Smooth muscle cell (in vitro differentiated cells): ENCODE measurements around the gene MAPT. TPM values are rescaled to one million over a fixed set of nuclear protein-coding genes. Genes with fewer than 3 reads are reported as not detected.
"Not testable (repeated sequence)": the region's sequence is repeated elsewhere in the genome, so short reads cannot be mapped to it uniquely, and the experiment has no call there.

Experiments
- DNase-seq: peaks from one replicate; lab custom pipeline; 2025; ENCODE audit not compliant: unreplicated experiment; lab: John Stamatoyannopoulos, UW
- H2AFZ ChIP-seq: fragments of 200-600 bp; sonication (generic); 2 replicates; pipeline ENCODE4 v1.6.0; 2016; ENCODE audit warnings: antibody characterized with exemption, low read depth, mild to moderate bottlenecking
- H3F3A ChIP-seq: fragments of 200-600 bp; sonication (generic); 2 replicates; pipeline ENCODE4 v1.6.0; 2017; ENCODE audit warnings: antibody characterized with exemption, low read depth
- H3K27ac ChIP-seq: fragments of 200-600 bp; sonication (generic); 2 replicates; pipeline ENCODE4 v1.5.1; 2016; ENCODE audit warnings: low read depth, mild to moderate bottlenecking
- H3K27me3 ChIP-seq: fragments of 200-600 bp; sonication (generic); 2 replicates; pipeline ENCODE4 v1.6.1; 2016; ENCODE audit warnings: low read depth, mild to moderate bottlenecking
- H3K36me3 ChIP-seq: fragments of 200-600 bp; sonication (generic); 2 replicates; pipeline ENCODE4 v1.5.1; 2016; ENCODE audit warnings: low read depth
- H3K4me1 ChIP-seq: fragments of 200-600 bp; sonication (generic); 2 replicates; pipeline ENCODE4 v1.5.1; 2016; ENCODE audit warnings: low read depth
- H3K4me2 ChIP-seq: fragments of 200-600 bp; sonication (generic); 2 replicates; pipeline ENCODE4 v1.6.0; 2016; ENCODE audit warnings: mild to moderate bottlenecking
- H3K4me3 ChIP-seq: fragments of 200-600 bp; sonication (generic); 2 replicates; pipeline ENCODE4 v1.5.1; 2016; ENCODE audit warnings: mild to moderate bottlenecking
- H3K79me2 ChIP-seq: fragments of 200-600 bp; sonication (generic); 2 replicates; pipeline ENCODE4 v1.6.0; 2016; ENCODE audit warnings: low read depth, mild to moderate bottlenecking
- H3K9ac ChIP-seq: fragments of 200-600 bp; sonication (generic); 2 replicates; pipeline ENCODE4 v1.6.0; 2016; ENCODE audit warnings: low read depth
- H3K9me3 ChIP-seq: fragments of 200-600 bp; sonication (generic); replicated peaks from 2 replicates; pipeline ENCODE4 v1.5.1; 2016; ENCODE audit warnings: low read depth
- H4K20me1 ChIP-seq: fragments of 200-600 bp; sonication (generic); 2 replicates; pipeline ENCODE4 v1.6.0; 2016; ENCODE audit warnings: low read depth
- WGBS: methylation state at CpG from one replicate; pipeline ENCODE4 v1.1.7; 2016; ENCODE audit warnings: low lambda C conversion rate; 5-methylcytosine and 5-hydroxymethylcytosine counted together
- polyA plus RNA-seq: library from polyadenylated mRNA; unstranded; fragments of >200 nt; fragmentation: Nextera tagmentation; extraction: Ambion mirVana; gene quantifications from 2 replicates; pipeline ENCODE4 v1.2.1, GENCODE V29; 2016
- total RNA-seq: library from RNA; depleted of rRNA; stranded (reverse); fragments of >200 nt; gene quantifications from 2 replicates; pipeline ENCODE4 v1.2.3, GENCODE V29; 2014
- TF ChIP-seq, protein P1 (sequence below): fragments of 200-600 bp; sonication (generic); IDR thresholded peaks from 2 replicates; pipeline ENCODE4 v1.5.1; 2017; ENCODE audit warnings: borderline replicate concordance, mild to moderate bottlenecking, antibody characterized with exemption; ENCODE audit not compliant: insufficient read depth, poor library complexity, severe bottlenecking

The MAPT gene
- total and polyA plus RNA-seq, 2 experiments from 2014 or later: 0.49 to 1.7 TPM

GRCh38 chr17:45912319-45912718 lies 18.0 kb downstream of the MAPT start:
- DNase-seq: no peak
- Histone ChIP-seq H3K9ac (no peak overlapping the region), H4K20me1 (no peaks in the 10 kb centered on the region), H3K9me3 (peaks cover 5% of the 10 kb centered on the region), H3K4me2 (no peak overlapping the region), H3K4me3 (no peak overlapping the region), H3K27ac (no peak overlapping the region), H3F3A (no peaks in the 10 kb centered on the region), H3K36me3 (no peaks in the 10 kb centered on the region), H3K79me2 (no peaks in the 10 kb centered on the region), H3K4me1 (peaks cover 5% of the 10 kb centered on the region), H2AFZ (no peak overlapping the region), H3K27me3 (no peaks in the 10 kb centered on the region)
- TF ChIP-seq, protein P1, sequence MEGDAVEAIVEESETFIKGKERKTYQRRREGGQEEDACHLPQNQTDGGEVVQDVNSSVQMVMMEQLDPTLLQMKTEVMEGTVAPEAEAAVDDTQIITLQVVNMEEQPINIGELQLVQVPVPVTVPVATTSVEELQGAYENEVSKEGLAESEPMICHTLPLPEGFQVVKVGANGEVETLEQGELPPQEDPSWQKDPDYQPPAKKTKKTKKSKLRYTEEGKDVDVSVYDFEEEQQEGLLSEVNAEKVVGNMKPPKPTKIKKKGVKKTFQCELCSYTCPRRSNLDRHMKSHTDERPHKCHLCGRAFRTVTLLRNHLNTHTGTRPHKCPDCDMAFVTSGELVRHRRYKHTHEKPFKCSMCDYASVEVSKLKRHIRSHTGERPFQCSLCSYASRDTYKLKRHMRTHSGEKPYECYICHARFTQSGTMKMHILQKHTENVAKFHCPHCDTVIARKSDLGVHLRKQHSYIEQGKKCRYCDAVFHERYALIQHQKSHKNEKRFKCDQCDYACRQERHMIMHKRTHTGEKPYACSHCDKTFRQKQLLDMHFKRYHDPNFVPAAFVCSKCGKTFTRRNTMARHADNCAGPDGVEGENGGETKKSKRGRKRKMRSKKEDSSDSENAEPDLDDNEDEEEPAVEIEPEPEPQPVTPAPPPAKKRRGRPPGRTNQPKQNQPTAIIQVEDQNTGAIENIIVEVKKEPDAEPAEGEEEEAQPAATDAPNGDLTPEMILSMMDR: no peak

DNA sequence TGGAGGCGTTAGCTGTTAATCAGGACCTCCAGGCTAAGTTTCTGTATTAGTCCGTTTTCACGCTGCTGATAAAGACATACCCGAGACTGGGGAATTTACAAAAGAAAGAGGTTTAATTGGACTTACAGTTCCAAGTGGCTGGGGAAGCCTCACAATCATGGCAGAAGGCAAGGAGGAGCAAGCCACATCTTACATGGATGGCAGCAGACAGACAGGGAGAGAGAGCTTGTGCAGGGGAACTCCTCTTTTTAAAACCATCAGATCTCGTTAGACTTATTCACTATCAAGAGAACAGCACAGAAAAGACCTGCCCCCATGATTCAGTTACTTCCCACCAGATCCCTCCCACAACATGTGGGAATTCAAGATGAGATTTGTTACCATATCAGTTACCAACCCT lies 18.7 kb downstream of the MAPT start:
- H3K9me3 ChIP-seq, DNase-seq, H2AFZ ChIP-seq, H3K4me2 ChIP-seq, H3K9ac ChIP-seq, H3F3A ChIP-seq, H3K36me3 ChIP-seq, H3K27ac ChIP-seq, H3K4me1 ChIP-seq, H3K79me2 ChIP-seq, H3K4me3 ChIP-seq, H4K20me1 ChIP-seq, H3K27me3 ChIP-seq: not testable (repeated sequence)
- WGBS: 88% methylated on average over 5 of the region's 5 CpGs

- no peak overlapping the region for H2AFZ ChIP-seq
- no peak for DNase-seq
- H3K27me3 ChIP-seq: no peaks in the 10 kb centered on the region
- no peak overlapping the region for H3K4me2 ChIP-seq
- no peak overlapping the region for H3K27ac ChIP-seq
- 52% methylated on average over 10 of the region's 10 CpGs for WGBS
- H3K4me1 ChIP-seq: no peaks in the 10 kb centered on the region
- peaks cover 5% of the 10 kb centered on the region for H3K9me3 ChIP-seq
- no peaks in the 10 kb centered on the region for H4K20me1 ChIP-seq
- no peaks in the 10 kb centered on the region for H3K36me3 ChIP-seq
- H3K79me2 ChIP-seq: no peaks in the 10 kb centered on the region
- H3F3A ChIP-seq: no peaks in the 10 kb centered on the region
- H3K9ac ChIP-seq: no peak overlapping the region
- H3K4me3 ChIP-seq: no peak overlapping the region
- TF ChIP-seq, protein P1: no peak
Observed at GRCh38 chr17:45914047-45914717, 19.8 kb downstream of the MAPT start.

DNA sequence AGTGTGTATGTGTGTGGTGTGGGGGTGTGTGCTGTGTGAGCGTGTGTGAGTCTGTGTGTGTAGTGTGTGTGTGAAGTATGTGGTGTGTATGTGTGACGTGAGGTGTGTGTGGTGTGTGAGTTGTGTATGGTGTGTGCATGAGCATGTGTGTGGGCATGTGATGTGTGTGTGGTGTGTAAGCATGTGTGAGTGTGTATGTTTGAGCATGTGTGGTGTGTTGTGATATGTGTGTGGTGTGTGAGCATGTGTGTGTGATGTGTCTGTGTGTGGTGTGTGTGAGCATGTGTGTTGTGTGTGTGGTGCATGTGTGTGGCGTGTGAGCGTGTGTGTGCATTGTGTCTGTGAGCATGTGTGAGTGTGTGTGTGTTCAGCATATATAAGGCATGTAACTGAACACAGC lies 20.9 kb downstream of the MAPT start:
- Histone ChIP-seq H3K27ac (no peak overlapping the region), H3K27me3 (no peaks in the 10 kb centered on the region), H3K79me2 (no peaks in the 10 kb centered on the region), H3K4me3 (no peak overlapping the region), H3K9me3 (peaks cover 5% of the 10 kb centered on the region), H3K4me1 (no peaks in the 10 kb centered on the region), H3K36me3 (no peaks in the 10 kb centered on the region), H3K4me2 (no peak overlapping the region), H2AFZ (no peak overlapping the region), H3K9ac (no peak overlapping the region), H3F3A (no peaks in the 10 kb centered on the region), H4K20me1 (no peaks in the 10 kb centered on the region)
- WGBS: 71% methylated on average over 4 of the region's 4 CpGs
- no peak for DNase-seq
- TF ChIP-seq, protein P1: no peak
